Tibial nerve (tissue), 4 donors: Measurements from ENCODE around the gene OSBPL6. TPM values are rescaled to one million over a fixed set of nuclear protein-coding genes. Genes with fewer than 3 reads are reported as not detected.

ENCODE experiments used
- DNase-seq, 2 donors: peaks; one replicate each; pipeline ENCODE4 v3.0.0-alpha.2; 2019; ENCODE audit warnings: low spot score in 2 of 2
- H3K27ac ChIP-seq, 4 donors: fragments of 200-600 bp; sonication (generic) in 3 of 4; one replicate each; pipeline ENCODE4 v1.5.1; 2017 to 2019; ENCODE audit warnings: mild to moderate bottlenecking in 1 of 4
- H3K27me3 ChIP-seq, 2 donors: fragments of 200-600 bp; sonication (generic) in 1 of 2; one replicate each; pipeline versions ENCODE4 v1.5.1 to v1.6.0; 2017 to 2019
- H3K36me3 ChIP-seq, 3 donors: fragments of 200-600 bp; sonication (generic); one replicate each; pipeline ENCODE4 v1.5.1; 2018 to 2019
- H3K4me1 ChIP-seq, 4 donors: fragments of 200-600 bp; sonication (generic) in 3 of 4; one replicate each; pipeline ENCODE4 v1.5.1; 2017 to 2019
- H3K4me3 ChIP-seq, 4 donors: fragments of 200-600 bp; sonication (generic) in 3 of 4; one replicate each; pipeline ENCODE4 v1.5.1; 2017 to 2019; ENCODE audit warnings: mild to moderate bottlenecking in 1 of 4, moderate library complexity in 1 of 4
- H3K9me3 ChIP-seq, 4 donors: fragments of 200-600 bp; sonication (generic) in 3 of 4; one replicate each; pipeline ENCODE4 v1.5.1; 2017 to 2019
- CTCF ChIP-seq, 5 experiments: fragments of 200-600 bp in 3 of 5; fragments of 450-650 bp in 2 of 5; sonication (generic) in 3 of 5; IDR thresholded peaks; one replicate each; pipeline ENCODE4 v1.5.1; 2016 to 2019; ENCODE audit warnings: antibody characterized with exemption in 5 of 5, mild to moderate bottlenecking in 3 of 5, moderate library complexity in 2 of 5
- EP300 ChIP-seq, 2 donors: sonication (generic); formaldehyde crosslinking; IDR thresholded peaks; one replicate each; pipeline ENCODE4 v1.6.1; 2017; ENCODE audit warnings: antibody characterized with exemption in 2 of 2, mild to moderate bottlenecking in 1 of 2
- POLR2A ChIP-seq, 2 donors: fragments of 450-650 bp; IDR thresholded peaks; one replicate each; pipeline ENCODE4 v1.6.1; 2017; ENCODE audit warnings: antibody characterized with exemption in 2 of 2, mild to moderate bottlenecking in 2 of 2, moderate library complexity in 2 of 2
- WGBS, 2 donors: methylation state at CpG; one replicate each; pipeline ENCODE4 v1.1.5; 2018; 5-methylcytosine and 5-hydroxymethylcytosine counted together
- total RNA-seq, 4 donors: library from RNA; depleted of rRNA; stranded (reverse); fragments of >200 nt; gene quantifications; one replicate each; pipeline ENCODE4 v1.1.0, GENCODE V29; 2016

The OSBPL6 gene
- total RNA-seq, 4 donors from 2014 or later = 0.66 to 3.1 (median 1.6) TPM

GRCh38 chr2:178365116-178365515 lies 170.8 kb downstream of the OSBPL6 start:
- Histone ChIP-seq H3K27me3 (no peaks in the 10 kb centered on the region), H3K9me3 (no peaks in the 10 kb centered on the region), H3K4me3 (no peak overlapping the region), H3K36me3 (no peaks in the 10 kb centered on the region), H3K4me1 (no peaks in the 10 kb centered on the region), H3K27ac (no peak overlapping the region)
- 90 to 95% methylated on average over 2 of the region's 2 CpGs for WGBS, 2 donors
- DNase-seq = no peak
- TF ChIP-seq CTCF (IDR thresholded peaks at IDR 0.05) (no peak), POLR2A (IDR thresholded peaks at IDR 0.05) (no peak), EP300 (IDR thresholded peaks at IDR 0.05) (no peak)

GRCh38 chr2:178366412-178366811 lies 172.1 kb downstream of the OSBPL6 start:
- no peaks in the 10 kb centered on the region for H3K4me1 ChIP-seq
- TF ChIP-seq CTCF (IDR thresholded peaks at IDR 0.05) (no peak), EP300 (IDR thresholded peaks at IDR 0.05) (no peak), POLR2A (IDR thresholded peaks at IDR 0.05) (no peak)
- WGBS, 2 donors = 87 to 88% methylated on average over 4 of the region's 4 CpGs

GRCh38 chr2:178367344-178367743 lies 173.0 kb downstream of the OSBPL6 start:
- no peak overlapping the region for H3K27ac ChIP-seq
- no peak for DNase-seq
- no peaks in the 10 kb centered on the region for H3K36me3 ChIP-seq
- no peak for TF ChIP-seq CTCF (IDR thresholded peaks at IDR 0.05)
- TF ChIP-seq EP300 (IDR thresholded peaks at IDR 0.05) = no peak
- no peak for TF ChIP-seq POLR2A (IDR thresholded peaks at IDR 0.05)
- H3K27me3 ChIP-seq = no peaks in the 10 kb centered on the region
- H3K9me3 ChIP-seq = no peaks in the 10 kb centered on the region
- WGBS, 2 donors = 97 to 100% methylated on average over 1 of the region's 1 CpG
- no peaks in the 10 kb centered on the region for H3K4me1 ChIP-seq
- H3K4me3 ChIP-seq = no peak overlapping the region

More at GRCh38 chr2:178366412-178366811, 172.1 kb downstream of the OSBPL6 start:
- no peak overlapping the region for H3K4me3 ChIP-seq
- no peaks in the 10 kb centered on the region for H3K9me3 ChIP-seq
- no peak for DNase-seq
- no peaks in the 10 kb centered on the region for H3K27me3 ChIP-seq
- H3K36me3 ChIP-seq = no peaks in the 10 kb centered on the region
- H3K27ac ChIP-seq = no peak overlapping the region

GRCh38 chr2:178374865-178375264 lies 180.6 kb downstream of the OSBPL6 start:
- Histone ChIP-seq H3K9me3 (no peaks in the 10 kb centered on the region), H3K4me3 (no peak overlapping the region), H3K4me1 (no peaks in the 10 kb centered on the region), H3K27ac (no peak overlapping the region), H3K36me3 (peaks cover 0 to 9% (median 0%) of the 10 kb centered on the region in 3 donors), H3K27me3 (no peaks in the 10 kb centered on the region)
- WGBS, 2 donors = 56 to 70% methylated on average over 1 of the region's 1 CpG
- TF ChIP-seq EP300 (IDR thresholded peaks at IDR 0.05) (no peak), POLR2A (IDR thresholded peaks at IDR 0.05) (no peak), CTCF (IDR thresholded peaks at IDR 0.05) (no peak)
- DNase-seq = no peak

GRCh38 chr2:178377046-178377445 lies 182.7 kb downstream of the OSBPL6 start:
- TF ChIP-seq POLR2A (IDR thresholded peaks at IDR 0.05) (no peak), EP300 (IDR thresholded peaks at IDR 0.05) (no peak)
- Histone ChIP-seq H3K4me1 (no peaks in the 10 kb centered on the region), H3K27ac (no peak overlapping the region), H3K4me3 (no peak overlapping the region), H3K9me3 (no peaks in the 10 kb centered on the region), H3K36me3 (peaks cover 0 to 9% (median 0%) of the 10 kb centered on the region in 3 donors), H3K27me3 (no peaks in the 10 kb centered on the region)
- WGBS, 2 donors = 93 to 100% methylated on average over 3 of the region's 3 CpGs
- DNase-seq = no peak
